H9 (cell line): Measurements from ENCODE around the gene AGBL4. TPM values are rescaled to one million over a fixed set of nuclear protein-coding genes. Genes with fewer than 3 reads are reported as not detected.

Source experiments
- DNase-seq: peaks from one replicate; pipeline ENCODE4 v3.0.0-alpha.2; 2017
- H2AFZ ChIP-seq: one replicate; pipeline ENCODE4 v1.6.1; 2013; ENCODE audit warnings: mild to moderate bottlenecking, low read length, control low read depth, moderate library complexity
- H2AK5ac ChIP-seq: 2 replicates; pipeline ENCODE4 v1.6.1; 2013; ENCODE audit warnings: low read length, control low read depth, mixed read lengths; ENCODE audit not compliant: insufficient read length
- H2BK120ac ChIP-seq: one replicate; pipeline ENCODE4 v1.6.1; 2013; ENCODE audit warnings: low read depth, mild to moderate bottlenecking, low read length, control low read depth, inconsistent platforms; ENCODE audit not compliant: poor library complexity, severe bottlenecking
- H2BK12ac ChIP-seq: 2 replicates; pipeline ENCODE4 v1.6.1; 2013; ENCODE audit warnings: low read length, control low read depth, mixed read lengths, low read depth; ENCODE audit not compliant: insufficient read length
- H2BK15ac ChIP-seq: 2 replicates; pipeline ENCODE4 v1.6.1; 2013; ENCODE audit warnings: low read depth, low read length, control low read depth
- H2BK20ac ChIP-seq: one replicate; pipeline ENCODE4 v1.6.1; 2013; ENCODE audit warnings: low read depth, mild to moderate bottlenecking, low read length, control low read depth, inconsistent platforms; ENCODE audit not compliant: poor library complexity, severe bottlenecking
- H2BK5ac ChIP-seq: 2 replicates; pipeline ENCODE4 v1.6.1; 2013; ENCODE audit warnings: low read length, control low read depth, mixed read lengths; ENCODE audit not compliant: insufficient read length
- H3K14ac ChIP-seq: 2 replicates; pipeline ENCODE4 v1.6.1; 2013; ENCODE audit warnings: low read length, control low read depth; ENCODE audit not compliant: insufficient read depth
- H3K18ac ChIP-seq: 2 replicates; pipeline ENCODE4 v1.6.1; 2013; ENCODE audit warnings: low read depth, mild to moderate bottlenecking, mixed read lengths, low read length, control low read depth; ENCODE audit not compliant: insufficient read length
- H3K23ac ChIP-seq: 2 replicates; pipeline ENCODE4 v1.6.1; 2013; ENCODE audit warnings: low read length, control low read depth, mixed read lengths, low read depth; ENCODE audit not compliant: insufficient read length
- H3K23me2 ChIP-seq: 2 replicates; pipeline ENCODE4 v1.6.1; 2013; ENCODE audit warnings: low read depth, mild to moderate bottlenecking, mixed read lengths, low read length, control low read depth; ENCODE audit not compliant: insufficient read length, poor library complexity, severe bottlenecking
- H3K27ac ChIP-seq: 2 replicates; pipeline ENCODE4 v1.5.1; 2013; ENCODE audit warnings: low read length, control low read depth, mixed read lengths, low read depth; ENCODE audit not compliant: insufficient read length
- H3K27me3 ChIP-seq: 2 replicates; pipeline ENCODE4 v1.6.1; 2013; ENCODE audit warnings: low read length, control low read depth, inconsistent platforms; ENCODE audit not compliant: insufficient read depth
- H3K4ac ChIP-seq: 2 replicates; pipeline ENCODE4 v1.6.1; 2013; ENCODE audit warnings: low read depth, mild to moderate bottlenecking, control low read depth, inconsistent platforms, low read length, moderate library complexity
- H3K4me1 ChIP-seq: 2 replicates; pipeline ENCODE4 v1.6.1; 2013; ENCODE audit warnings: low read length, control low read depth, inconsistent platforms; ENCODE audit not compliant: insufficient read depth
- H3K4me2 ChIP-seq: 2 replicates; pipeline ENCODE4 v1.6.1; 2013; ENCODE audit warnings: low read length, control low read depth, mixed read lengths; ENCODE audit not compliant: insufficient read length, insufficient read depth
- H3K56ac ChIP-seq: 2 replicates; pipeline ENCODE4 v1.6.1; 2013; ENCODE audit warnings: low read depth, mild to moderate bottlenecking, mixed read lengths, low read length, control low read depth; ENCODE audit not compliant: insufficient read length
- H3K79me1 ChIP-seq: 2 replicates; pipeline ENCODE4 v1.6.1; 2013; ENCODE audit warnings: low read depth, mild to moderate bottlenecking, moderate library complexity, low read length, control low read depth, inconsistent platforms; ENCODE audit not compliant: insufficient read depth, poor library complexity, severe bottlenecking
- H3K79me2 ChIP-seq: 2 replicates; pipeline ENCODE4 v1.6.1; 2013; ENCODE audit warnings: low read length, control low read depth, inconsistent platforms; ENCODE audit not compliant: insufficient read depth
- H3K9ac ChIP-seq: 2 replicates; pipeline ENCODE4 v1.6.1; 2013; ENCODE audit warnings: low read length, control low read depth, mixed read lengths; ENCODE audit not compliant: insufficient read length; ENCODE audit errors: extremely low read depth
- H3K9me3 ChIP-seq: one replicate; pipeline ENCODE4 v1.6.1; 2013; ENCODE audit warnings: low read depth, low read length, inconsistent platforms; ENCODE audit not compliant: control insufficient read depth
- H3T11ph ChIP-seq: one replicate; pipeline ENCODE4 v1.6.1; 2013; ENCODE audit warnings: mild to moderate bottlenecking, low read length, control low read depth, inconsistent platforms
- H4K20me1 ChIP-seq: one replicate; pipeline ENCODE4 v1.6.1; 2013; ENCODE audit not compliant: control insufficient read depth, insufficient read length, insufficient read depth
- H4K5ac ChIP-seq: 2 replicates; pipeline ENCODE4 v1.6.1; 2013; ENCODE audit warnings: low read depth, mild to moderate bottlenecking, mixed read lengths, low read length, control low read depth; ENCODE audit not compliant: insufficient read length
- H4K8ac ChIP-seq: replicated peaks from 2 replicates; pipeline ENCODE4 v1.6.1; 2013; ENCODE audit warnings: low read length, control low read depth, mixed read lengths, low read depth; ENCODE audit not compliant: insufficient read length
- H4K91ac ChIP-seq: 2 replicates; pipeline ENCODE4 v1.6.1; 2013; ENCODE audit warnings: low read depth, mild to moderate bottlenecking, moderate library complexity, mixed read lengths, low read length, control low read depth; ENCODE audit not compliant: insufficient read length
- H3K27ac Mint-ChIP-seq, 3 experiments: 2 replicates in 2 of 3; 3 replicates in 1 of 3; pipeline ENCODE4 v1.8.0; 2020 to 2021; ENCODE audit warnings: mixed read lengths in 3 of 3, mild to moderate bottlenecking in 1 of 3, moderate library complexity in 1 of 3
- H3K27me3 Mint-ChIP-seq: 2 replicates; pipeline ENCODE4 v1.8.0; 2021; ENCODE audit warnings: low read depth, mild to moderate bottlenecking, moderate library complexity, mixed read lengths
- H3K36me3 Mint-ChIP-seq, 3 experiments: 2 replicates in 2 of 3; 3 replicates in 1 of 3; pipeline ENCODE4 v1.8.0; 2020 to 2021; ENCODE audit warnings: low read depth in 3 of 3, mixed read lengths in 3 of 3; ENCODE audit not compliant: insufficient read depth in 1 of 3
- H3K4me1 Mint-ChIP-seq, 2 experiments: 2 replicates each; pipeline ENCODE4 v1.8.0; 2020; ENCODE audit warnings: mixed read lengths in 2 of 2
- H3K4me3 Mint-ChIP-seq, 2 experiments: 2 replicates in 1 of 2; 3 replicates in 1 of 2; pipeline ENCODE4 v1.8.0; 2020 to 2021; ENCODE audit warnings: mild to moderate bottlenecking in 2 of 2, mixed read lengths in 2 of 2, moderate library complexity in 1 of 2
- H3K9me3 Mint-ChIP-seq, 2 experiments: 2 replicates in 1 of 2; 3 replicates in 1 of 2; pipeline ENCODE4 v1.8.0; 2020; ENCODE audit warnings: mild to moderate bottlenecking in 2 of 2, mixed read lengths in 2 of 2, moderate library complexity in 1 of 2
- CTCF ChIP-seq: fragments of 200-600 bp; sonication (generic); conservative IDR thresholded peaks from 3 replicates; pipeline ENCODE4 v1.8.0; 2021; ENCODE audit warnings: antibody characterized with exemption, mild to moderate bottlenecking
- WGBS: extraction: QIAGEN DNeasy Blood & Tissue Kit; methylation state at CpG from one replicate; pipeline ENCODE4 v1.1.7; 2013; ENCODE audit warnings: missing lambda C conversion rate, low lambda C conversion rate, mixed read lengths; ENCODE audit not compliant: insufficient read length; ENCODE audit errors: extremely low coverage; 5-methylcytosine and 5-hydroxymethylcytosine counted together
- total RNA-seq: library from RNA; stranded (reverse); gene quantifications from 2 replicates; pipeline ENCODE4 v1.2.1, GENCODE V29; 2021

The AGBL4 gene
- total RNA-seq, 1 experiment from 2014 or later, result not detected

- H4K5ac ChIP-seq, result no peak overlapping the region
- H3K27ac ChIP-seq, result no peak overlapping the region
- DNase-seq, result peak; percentile 94
- peak; percentile 99 for TF ChIP-seq CTCF
- no peaks in the 10 kb centered on the region for H3K79me1 ChIP-seq
- H3K79me2 ChIP-seq, result no peaks in the 10 kb centered on the region
- no peak overlapping the region for H3K4ac ChIP-seq
- H3K23me2 ChIP-seq, result no peaks in the 10 kb centered on the region
- no peak overlapping the region for H3K23ac ChIP-seq
- H2BK120ac ChIP-seq, result no peak overlapping the region
- no peak overlapping the region for H4K8ac ChIP-seq
- Mint-ChIP-seq H3K27me3 (peaks cover 4% of the 10 kb centered on the region), H3K27ac (no peak overlapping the region), H3K4me3 (no peak overlapping the region), H3K36me3 (no peaks in the 10 kb centered on the region), H3K9me3 (no peaks in the 10 kb centered on the region), H3K4me1 (peaks cover 32% of the 10 kb centered on the region in 2 experiments)
- H2AK5ac ChIP-seq, result no peak overlapping the region
- no peak overlapping the region for H2BK12ac ChIP-seq
- H3K14ac ChIP-seq, result no peak overlapping the region
- H4K20me1 ChIP-seq, result no peaks in the 10 kb centered on the region
- H2BK15ac ChIP-seq, result no peak overlapping the region
- H2AFZ ChIP-seq, result no peak overlapping the region
- H2BK20ac ChIP-seq, result no peak overlapping the region
- no CpG with 5 or more reads among the region's 2 CpGs for WGBS
- no peaks in the 10 kb centered on the region for H3K4me1 ChIP-seq
- H2BK5ac ChIP-seq, result no peak overlapping the region
- H3K9ac ChIP-seq, result no peak overlapping the region
- H3K18ac ChIP-seq, result no peak overlapping the region
- no peak overlapping the region for H3K4me2 ChIP-seq
- no peaks in the 10 kb centered on the region for H3K27me3 ChIP-seq
- H3K56ac ChIP-seq, result no peak overlapping the region
- H4K91ac ChIP-seq, result no peak overlapping the region
- H3K9me3 ChIP-seq, result no peaks in the 10 kb centered on the region
- no peak overlapping the region for H3T11ph ChIP-seq
Measured at GRCh38 chr1:48530727-48531351, 1492.9 kb downstream of the AGBL4 start.
